ENCODE measurements around the gene GLT6D1. TPM values are rescaled to one million over a fixed set of nuclear protein-coding genes. Genes with fewer than 3 reads are reported as not detected.

The GLT6D1 gene
- total RNA-seq, 4 donors from 2014 or later: not detected

DNA sequence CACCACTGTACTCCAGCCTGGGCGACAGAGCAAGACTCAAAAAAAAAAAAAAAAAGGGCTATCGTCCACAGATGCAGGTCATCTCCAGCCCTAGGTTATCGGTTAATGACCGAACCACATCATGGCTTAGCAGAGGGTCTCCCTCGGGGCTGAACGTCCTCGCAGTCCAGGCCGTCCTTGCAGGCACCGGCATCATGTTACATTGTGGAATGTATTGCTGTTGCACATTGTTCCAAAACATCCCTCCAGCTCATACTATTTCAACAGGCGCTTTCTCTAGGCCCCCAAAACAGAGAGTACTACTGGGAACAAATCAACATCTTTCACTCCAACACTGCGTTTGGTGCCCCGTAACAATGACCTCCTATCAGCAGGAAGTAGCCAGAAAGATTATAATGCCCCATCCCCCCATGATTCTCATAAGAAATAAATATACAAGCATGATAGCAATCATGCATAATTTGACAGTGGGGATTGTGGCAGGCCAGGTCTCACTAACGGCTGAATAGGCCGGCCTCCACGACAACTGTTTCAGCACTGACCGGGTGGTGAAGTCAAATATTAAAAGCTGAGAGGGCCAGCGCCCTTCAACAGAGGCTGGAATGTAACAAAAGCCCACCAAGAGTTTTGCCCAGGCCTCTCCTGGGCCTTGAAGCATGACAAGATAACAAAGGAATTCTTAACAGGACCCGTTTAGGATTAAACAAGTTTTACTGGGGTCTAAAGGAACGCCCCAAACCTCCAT lies 22.6 kb upstream of the GLT6D1 start:
- H3K4me1 ChIP-seq: no peaks in the 10 kb centered on the region
- H3K4me3 ChIP-seq (replicated peaks in 1 of 3): no peak overlapping the region
- H3K9me3 ChIP-seq: no peaks in the 10 kb centered on the region
- no peak overlapping the region for H3K27ac ChIP-seq
- H3K27me3 ChIP-seq: no peaks in the 10 kb centered on the region
- TF ChIP-seq POLR2A (IDR thresholded peaks at IDR 0.05): no peak
- TF ChIP-seq, protein P1, sequence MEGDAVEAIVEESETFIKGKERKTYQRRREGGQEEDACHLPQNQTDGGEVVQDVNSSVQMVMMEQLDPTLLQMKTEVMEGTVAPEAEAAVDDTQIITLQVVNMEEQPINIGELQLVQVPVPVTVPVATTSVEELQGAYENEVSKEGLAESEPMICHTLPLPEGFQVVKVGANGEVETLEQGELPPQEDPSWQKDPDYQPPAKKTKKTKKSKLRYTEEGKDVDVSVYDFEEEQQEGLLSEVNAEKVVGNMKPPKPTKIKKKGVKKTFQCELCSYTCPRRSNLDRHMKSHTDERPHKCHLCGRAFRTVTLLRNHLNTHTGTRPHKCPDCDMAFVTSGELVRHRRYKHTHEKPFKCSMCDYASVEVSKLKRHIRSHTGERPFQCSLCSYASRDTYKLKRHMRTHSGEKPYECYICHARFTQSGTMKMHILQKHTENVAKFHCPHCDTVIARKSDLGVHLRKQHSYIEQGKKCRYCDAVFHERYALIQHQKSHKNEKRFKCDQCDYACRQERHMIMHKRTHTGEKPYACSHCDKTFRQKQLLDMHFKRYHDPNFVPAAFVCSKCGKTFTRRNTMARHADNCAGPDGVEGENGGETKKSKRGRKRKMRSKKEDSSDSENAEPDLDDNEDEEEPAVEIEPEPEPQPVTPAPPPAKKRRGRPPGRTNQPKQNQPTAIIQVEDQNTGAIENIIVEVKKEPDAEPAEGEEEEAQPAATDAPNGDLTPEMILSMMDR (IDR thresholded peaks at IDR 0.05): no peak
- no peak for DNase-seq
- intact Hi-C loops (cut with DNase I): no loop called here
- H3K36me3 ChIP-seq: no peaks in the 10 kb centered on the region
- 46 to 51% methylated on average over 19 of the region's 19 CpGs for WGBS, 2 donors

DNA sequence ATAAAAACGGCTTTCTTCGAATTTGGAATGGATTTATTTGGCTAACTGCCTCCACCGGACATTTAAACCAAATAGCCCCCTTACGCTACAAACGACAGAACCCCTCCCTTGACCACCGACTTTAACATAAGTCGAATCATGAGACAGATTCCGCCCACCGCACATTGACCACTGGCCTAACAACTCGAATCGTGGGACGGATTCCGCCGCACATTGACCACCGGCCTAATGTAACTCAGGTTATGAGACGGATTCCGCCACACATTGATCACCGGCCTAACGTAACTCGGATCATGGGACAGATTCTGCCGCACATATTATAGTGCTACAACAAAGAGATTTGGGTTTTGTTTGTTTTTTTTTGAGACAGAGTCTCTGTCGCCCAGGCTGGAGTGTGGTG lies 21.1 kb upstream of the GLT6D1 start:
- Histone ChIP-seq H3K4me3 (replicated peaks in 1 of 3) (no peak overlapping the region), H3K36me3 (no peaks in the 10 kb centered on the region), H3K27me3 (no peaks in the 10 kb centered on the region), H3K27ac (no peak overlapping the region), H3K9me3 (no peaks in the 10 kb centered on the region), H3K4me1 (no peaks in the 10 kb centered on the region)
- DNase-seq: no peak
- intact Hi-C loops (cut with DNase I): no loop called here
- TF ChIP-seq, protein P1 (IDR thresholded peaks at IDR 0.05): no peak
- no peak for TF ChIP-seq POLR2A (IDR thresholded peaks at IDR 0.05)
- WGBS, 2 donors: 90 to 92% methylated on average over 22 of the region's 22 CpGs

DNA sequence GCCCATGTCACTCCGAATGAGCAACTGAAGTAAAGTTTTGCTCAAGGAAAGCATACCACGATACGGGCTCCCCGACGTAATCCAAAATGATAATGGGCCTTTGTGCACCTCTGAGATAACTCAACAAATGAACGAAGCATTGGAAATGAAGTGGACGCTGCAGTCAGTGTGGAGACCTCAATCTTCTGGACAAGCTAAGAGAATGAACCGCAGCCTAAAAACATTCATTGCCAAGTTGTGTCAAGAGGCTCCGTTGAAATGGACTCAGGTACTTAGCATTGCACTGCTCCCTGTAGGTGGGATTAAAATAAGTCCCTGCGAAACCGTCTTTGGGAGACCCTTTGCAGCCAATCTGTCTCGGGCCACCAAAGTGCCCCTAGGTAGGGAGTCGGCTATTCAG lies 19.9 kb upstream of the GLT6D1 start:
- no peaks in the 10 kb centered on the region for H3K9me3 ChIP-seq
- H3K4me3 ChIP-seq (replicated peaks in 1 of 3): no peak overlapping the region
- whole genome bisulfite sequencing, 2 donors: 83 to 85% methylated on average over 13 of the region's 13 CpGs
- no peaks in the 10 kb centered on the region for H3K27me3 ChIP-seq
- no peak for DNase-seq
- H3K36me3 ChIP-seq: no peaks in the 10 kb centered on the region
- no peaks in the 10 kb centered on the region for H3K4me1 ChIP-seq
- H3K27ac ChIP-seq: no peak overlapping the region
- intact Hi-C loops (cut with DNase I): no loop called here
- no peak for TF ChIP-seq POLR2A (IDR thresholded peaks at IDR 0.05)
- TF ChIP-seq, protein P1 (IDR thresholded peaks at IDR 0.05): no peak

DNA sequence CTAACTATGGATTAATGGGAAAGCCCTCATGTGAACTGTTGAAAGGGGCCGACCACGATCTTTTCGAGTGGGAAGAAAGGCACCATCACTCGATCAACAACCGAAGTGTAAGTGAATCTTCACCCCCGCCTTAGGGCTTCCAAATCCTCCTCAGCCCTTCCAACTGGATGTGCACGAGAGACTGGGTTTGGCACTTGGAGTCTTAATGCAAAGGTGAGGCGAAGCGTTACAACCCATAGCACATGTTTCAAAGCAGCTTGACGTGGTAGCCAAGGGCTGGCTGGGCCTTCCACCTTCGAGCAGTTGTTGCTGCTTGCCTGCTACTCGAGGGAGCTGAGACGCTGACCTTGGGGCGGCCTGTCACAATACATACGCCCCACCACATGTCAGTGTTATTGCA lies 18.1 kb upstream of the GLT6D1 start:
- H3K9me3 ChIP-seq: no peaks in the 10 kb centered on the region
- H3K36me3 ChIP-seq: no peaks in the 10 kb centered on the region
- no peaks in the 10 kb centered on the region for H3K27me3 ChIP-seq
- WGBS, 2 donors: 85 to 89% methylated on average over 15 of the region's 15 CpGs
- no peak overlapping the region for H3K4me3 ChIP-seq (replicated peaks in 1 of 3)
- no peak for TF ChIP-seq POLR2A (IDR thresholded peaks at IDR 0.05)
- TF ChIP-seq, protein P1 (IDR thresholded peaks at IDR 0.05): no peak
- intact Hi-C loops (cut with DNase I): no loop called here
- H3K27ac ChIP-seq: no peak overlapping the region
- DNase-seq: no peak
- no peaks in the 10 kb centered on the region for H3K4me1 ChIP-seq

DNA sequence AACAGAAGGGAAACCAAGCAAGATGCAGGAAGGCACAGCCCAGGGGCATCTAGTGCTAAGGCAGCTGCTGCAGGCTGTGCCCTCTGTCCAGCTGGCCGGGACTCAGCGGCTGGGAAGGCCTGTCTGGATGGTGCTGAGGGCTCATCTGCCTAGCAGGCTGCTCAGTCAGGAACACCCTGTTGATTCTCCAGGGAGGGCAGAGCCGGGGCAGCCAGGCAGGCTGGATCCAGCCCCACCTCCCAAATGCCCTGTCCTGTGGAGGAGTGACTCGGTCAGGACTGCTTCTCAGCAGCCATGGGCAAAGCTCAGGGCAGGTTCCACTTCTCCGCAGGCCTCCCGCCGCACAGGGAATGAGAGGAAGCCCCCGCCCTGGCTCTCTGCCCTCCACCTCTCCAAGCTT lies 16.0 kb upstream of the GLT6D1 start:
- 60 to 66% methylated on average over 4 to 8 of the region's 8 CpGs for WGBS, 2 donors
- H3K27ac ChIP-seq: no peak overlapping the region
- no peaks in the 10 kb centered on the region for H3K36me3 ChIP-seq
- H3K4me1 ChIP-seq: no peaks in the 10 kb centered on the region
- H3K27me3 ChIP-seq: no peaks in the 10 kb centered on the region
- no peak overlapping the region for H3K4me3 ChIP-seq (replicated peaks in 1 of 3)
- intact Hi-C loops (cut with DNase I): no loop called here
- no peaks in the 10 kb centered on the region for H3K9me3 ChIP-seq
- no peak for TF ChIP-seq POLR2A (IDR thresholded peaks at IDR 0.05)
- no peak for DNase-seq
